GM18517 (cell line): ENCODE data around the gene TFEB.
A peak's percentile ranks its signal among the peaks of the same experiment; 100 is the strongest.

Experiments used
- ATAC-seq: cut with Tn5 transposase; IDR thresholded peaks from one replicate; pipeline ENCODE4 v1.9.1; 2021; ENCODE audit warnings: mild to moderate bottlenecking, moderate library complexity; ENCODE audit not compliant: unreplicated experiment

Gene TFEB

GRCh38 chr6:41724228-41724580 lies 11.2 kb downstream of the TFEB start:
- ATAC-seq: no peak

DNA sequence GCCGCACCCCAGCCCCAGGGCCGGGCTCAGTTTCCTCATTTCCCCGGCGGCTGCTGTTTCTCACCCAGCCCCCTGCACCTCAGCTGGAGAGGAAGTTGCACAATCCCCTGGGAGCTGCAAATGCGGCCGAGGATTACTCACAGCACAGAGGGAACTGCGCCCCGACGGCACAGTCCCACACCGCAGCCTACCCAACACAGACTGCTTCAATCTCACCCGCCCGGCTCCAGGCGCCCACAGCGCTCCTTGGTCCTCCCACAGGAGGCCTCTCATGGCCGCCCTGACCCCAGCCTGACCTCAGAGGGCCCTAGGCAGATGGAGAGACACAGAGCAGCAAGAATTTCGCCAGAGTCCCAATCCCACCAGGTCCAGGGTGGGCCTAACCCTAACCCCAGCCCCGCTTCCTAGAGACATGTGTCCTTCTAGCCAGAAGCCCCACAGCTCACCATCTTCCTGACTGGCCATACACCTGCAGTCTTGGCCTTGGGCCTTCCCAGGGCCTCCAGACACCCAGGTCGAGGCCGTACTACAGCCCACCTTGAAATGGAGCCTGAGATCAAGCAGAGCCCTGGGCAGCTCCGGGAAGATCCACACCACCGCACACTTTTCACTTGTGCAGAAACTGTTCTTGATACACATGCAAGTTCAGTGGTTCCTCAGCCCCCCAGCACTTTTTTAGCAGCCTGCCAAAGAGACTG lies 11.7 kb downstream of the TFEB start:
- peak; percentile 57 for ATAC-seq

- ATAC-seq: no peak
Observed at GRCh38 chr6:41722969-41723529, 12.4 kb downstream of the TFEB start.

- no peak for ATAC-seq
Observed at GRCh38 chr6:41721414-41721813, 14.0 kb downstream of the TFEB start.

- ATAC-seq: no peak
Observed at GRCh38 chr6:41720783-41721182, 14.6 kb downstream of the TFEB start.

DNA sequence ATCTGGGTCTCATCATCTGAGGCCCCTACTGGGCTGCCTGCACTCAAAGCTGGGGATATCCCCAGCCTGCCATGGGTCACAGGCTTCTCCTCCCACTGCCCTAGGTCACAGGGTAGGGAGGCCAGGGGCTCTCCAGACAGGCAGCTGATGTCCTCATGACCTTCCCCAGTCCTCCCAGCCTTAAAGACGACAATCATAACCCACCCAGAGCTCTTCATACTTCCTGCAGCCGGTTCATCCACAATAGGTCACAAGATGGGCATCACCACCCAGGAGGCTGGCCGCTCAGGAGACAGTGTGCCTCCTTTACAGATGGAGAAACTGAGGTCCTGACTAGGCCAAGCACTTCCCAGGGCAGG lies 15.2 kb downstream of the TFEB start:
- no peak for ATAC-seq

GRCh38 chr6:41719436-41720261 lies 15.8 kb downstream of the TFEB start:
- ATAC-seq: no peak

GRCh38 chr6:41718828-41719227 lies 16.6 kb downstream of the TFEB start:
- ATAC-seq: no peak

DNA sequence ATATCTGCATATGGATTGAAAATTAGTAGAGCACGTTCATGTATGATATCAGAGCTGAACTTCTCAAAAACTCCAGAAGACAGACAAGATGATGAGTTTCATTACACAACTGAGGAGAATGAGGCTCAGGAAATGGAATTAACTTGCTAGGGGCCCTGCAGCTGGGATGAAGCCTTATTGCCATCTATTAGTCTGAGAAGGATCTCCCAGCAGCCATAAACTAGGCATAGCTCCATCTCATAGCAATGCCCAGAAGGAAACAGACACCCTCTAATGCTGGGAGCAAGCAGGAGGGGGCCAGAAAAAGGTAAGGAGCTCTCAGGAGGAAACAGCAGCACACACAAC lies 18.0 kb downstream of the TFEB start:
- no peak for ATAC-seq

GRCh38 chr6:41716516-41717391 lies 18.7 kb downstream of the TFEB start:
- ATAC-seq: no peak

GRCh38 chr6:41715795-41716515 lies 19.5 kb downstream of the TFEB start:
- no peak for ATAC-seq

- ATAC-seq: no peak
Observed at GRCh38 chr6:41714556-41715273, 20.7 kb downstream of the TFEB start.

DNA sequence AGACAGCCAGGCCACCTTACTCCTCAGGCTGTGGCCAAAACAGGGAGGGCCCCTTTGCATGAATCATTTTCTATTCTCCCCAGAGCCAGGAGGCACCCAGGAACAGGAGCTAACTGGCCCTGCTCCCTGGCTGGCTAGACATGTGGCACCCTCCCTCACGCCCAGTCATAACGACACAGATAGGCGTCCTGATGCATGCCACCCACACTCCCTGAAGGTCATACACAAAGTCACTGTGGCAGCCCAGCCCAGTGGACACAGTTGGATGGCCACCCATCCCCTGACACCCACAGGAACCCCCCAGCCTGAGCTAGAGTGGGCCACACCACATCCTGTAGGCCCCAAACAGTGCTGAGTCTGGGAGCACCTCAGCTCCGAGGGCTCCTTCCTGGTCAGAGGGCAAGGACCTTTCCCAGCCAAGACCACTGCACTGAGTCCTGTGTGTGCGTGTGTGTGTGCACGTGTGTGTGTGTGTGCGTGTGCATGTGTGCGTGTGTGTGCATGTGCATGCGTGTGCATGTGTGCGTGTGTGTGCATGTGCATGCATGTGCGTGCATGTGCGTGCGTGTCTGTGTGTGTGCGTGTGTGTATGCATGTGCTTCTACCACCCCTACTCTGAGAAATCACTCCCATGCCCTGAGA lies 21.6 kb downstream of the TFEB start:
- ATAC-seq: no peak

DNA sequence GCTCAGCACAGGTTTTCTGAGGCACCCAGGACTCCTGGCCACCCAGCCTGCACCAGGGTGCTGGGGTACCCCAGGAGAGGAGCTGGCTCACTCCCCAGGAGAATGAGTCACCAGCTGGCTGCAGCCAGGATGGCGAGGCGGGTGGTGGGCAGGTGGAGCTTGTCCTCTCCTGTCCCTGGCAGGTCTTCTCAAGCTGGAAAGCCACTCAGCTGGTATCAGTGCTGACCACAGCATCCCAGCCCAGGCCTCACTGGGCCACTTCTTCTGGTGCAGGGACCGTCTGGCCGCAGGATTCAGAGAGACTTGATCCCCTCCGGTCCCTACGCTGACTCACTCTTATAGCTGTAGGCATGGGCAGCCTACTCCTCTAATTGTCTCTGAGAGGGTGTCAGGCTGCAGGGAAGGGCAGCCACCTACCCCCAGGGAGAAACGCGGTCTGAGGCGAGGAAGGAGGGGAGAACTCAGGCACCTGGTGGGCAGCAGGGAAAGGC lies 22.2 kb downstream of the TFEB start:
- ATAC-seq: no peak

DNA sequence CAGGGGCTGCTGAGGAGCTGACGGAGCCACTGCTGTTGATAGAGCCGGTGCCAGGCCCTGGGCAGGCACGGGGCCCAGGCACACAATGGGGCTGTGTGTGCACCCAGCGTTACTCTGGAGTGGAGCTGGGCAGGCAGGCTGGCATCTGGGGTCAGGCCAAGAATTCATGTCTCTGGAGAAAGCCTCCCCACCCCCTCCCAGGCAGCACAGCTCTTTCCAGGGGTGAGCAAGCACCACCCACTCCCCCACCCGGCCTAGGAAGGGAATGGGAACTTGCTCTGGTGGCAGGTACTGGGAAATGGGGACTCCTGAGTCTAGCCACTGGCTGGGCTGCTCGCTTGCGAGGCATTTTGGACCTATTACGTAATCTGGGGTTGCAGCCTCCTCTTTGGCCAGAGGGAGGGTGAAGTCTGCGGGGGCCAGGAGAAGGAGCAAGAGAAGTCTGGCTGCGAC lies 22.7 kb downstream of the TFEB start:
- ATAC-seq: no peak

GRCh38 chr6:41711323-41712038 lies 23.9 kb downstream of the TFEB start:
- no peak for ATAC-seq

DNA sequence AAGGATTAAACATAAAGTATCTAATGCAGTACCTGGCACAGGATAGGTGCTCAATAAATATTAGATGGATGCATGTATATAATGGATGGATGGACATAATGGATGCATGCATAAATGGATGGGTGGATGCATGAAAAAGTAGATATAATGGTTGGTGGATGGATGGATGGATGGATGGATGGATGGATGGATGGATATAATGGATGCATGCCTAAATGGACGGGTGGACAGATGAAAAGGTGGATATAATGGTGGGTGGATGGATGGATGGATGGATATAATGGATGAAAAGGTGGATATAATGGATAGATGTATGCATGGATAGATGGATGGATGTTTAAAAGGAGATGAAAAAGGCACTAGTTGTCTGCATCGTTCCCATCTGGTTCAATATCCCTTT lies 26.0 kb downstream of the TFEB start:
- no peak for ATAC-seq

DNA sequence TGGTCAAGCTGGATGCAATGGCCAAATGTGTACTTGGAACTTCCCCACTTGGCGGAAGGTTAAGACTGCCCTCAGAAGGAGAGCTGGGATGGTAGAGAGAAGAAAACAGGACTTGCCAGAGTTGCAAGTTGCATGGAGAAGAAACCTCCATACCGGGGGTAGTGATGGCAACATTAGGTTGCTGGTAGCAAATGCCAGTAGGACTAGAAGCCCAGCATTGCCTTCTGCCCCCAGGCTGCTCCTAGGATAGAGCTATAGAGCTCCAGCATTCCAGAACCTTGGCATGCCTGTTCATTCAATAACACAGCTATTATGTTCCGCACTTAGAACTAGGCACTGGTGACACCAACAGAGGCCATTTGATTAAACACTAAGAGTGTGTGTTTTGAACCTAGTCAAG lies 26.6 kb downstream of the TFEB start:
- ATAC-seq: no peak
